Endothelial cell of umbilical vein (primary cell): ENCODE measurements around the gene CALCOCO1. TPM values are rescaled to one million over a fixed set of nuclear protein-coding genes. Genes with fewer than 3 reads are reported as not detected.

Experiments used
- BruUV-seq: library from RNA; stranded (reverse); fragments of 400-500 nt; replicated peaks from 2 replicates; lab custom pipeline; 2021; lab: Mats Ljungman, UMichigan
- CTCF ChIA-PET: fragments of 300-600, 350-600 bp; sonication (Branson Sonifier 250); formaldehyde crosslinking; loops from one replicate; lab custom pipeline; 2021; ENCODE audit warnings: antibody characterized with exemption, inconsistent platforms; lab: Charles Lee
- POLR2A ChIA-PET: fragments of 300-600, 350-600 bp; sonication (Branson Sonifier 250); formaldehyde crosslinking; loops from one replicate; lab custom pipeline; 2021; ENCODE audit warnings: antibody characterized with exemption, inconsistent platforms; lab: Charles Lee
- DNase-seq: peaks from one replicate; pipeline ENCODE4 v3.0.0-alpha.2; 2011; ENCODE audit warnings: low read depth, low spot score
- FAIRE-seq: peaks from 2 replicates; lab custom pipeline; 2011; peaks lifted over from hg19 to GRCh38; lab: Jason Lieb, UNC
- H2AFZ ChIP-seq: 2 replicates; pipeline ENCODE4 v1.6.0; 2012; ENCODE audit warnings: low read depth, low read length, control low read depth, inconsistent platforms
- H3K27ac ChIP-seq: 2 replicates; pipeline ENCODE4 v1.5.1; 2011; ENCODE audit warnings: low read depth, mild to moderate bottlenecking, control low read depth, low read length, moderate library complexity; ENCODE audit not compliant: insufficient read depth
- H3K27me3 ChIP-seq, 2 experiments: 2 replicates each; pipeline versions ENCODE4 v1.6.0 to v1.6.1; 2011; ENCODE audit warnings: low read length in 2 of 2, mixed read lengths in 1 of 2; ENCODE audit not compliant: control insufficient read depth in 2 of 2, insufficient read depth in 2 of 2
- H3K36me3 ChIP-seq, 2 experiments: 2 replicates in 1 of 2; 3 replicates in 1 of 2; pipeline ENCODE4 v1.5.1; 2011; ENCODE audit warnings: low read length in 2 of 2, mild to moderate bottlenecking in 1 of 2, moderate library complexity in 1 of 2; ENCODE audit not compliant: control insufficient read depth in 2 of 2, insufficient read depth in 2 of 2; ENCODE audit errors: extremely low read depth in 1 of 2
- H3K4me1 ChIP-seq: 3 replicates; pipeline ENCODE4 v1.5.1; 2011; ENCODE audit warnings: mild to moderate bottlenecking, low read length; ENCODE audit not compliant: control insufficient read depth, insufficient read depth; ENCODE audit errors: extremely low read depth
- H3K4me2 ChIP-seq: 2 replicates; pipeline ENCODE4 v1.6.1; 2011; ENCODE audit warnings: low read length, control low read depth, mixed read lengths; ENCODE audit not compliant: insufficient read depth
- H3K4me3 ChIP-seq, 3 experiments: fragments of 200-600 bp in 1 of 3; sonication (generic), shearing (Covaris generic) in 1 of 3; replicated peaks in 1 of 3; 2 replicates each; pipeline ENCODE4 v1.5.1; 2011 to 2016; ENCODE audit warnings: control low read depth in 3 of 3, low read length in 3 of 3, mild to moderate bottlenecking in 2 of 3, inconsistent platforms in 1 of 3, low read depth in 1 of 3, moderate library complexity in 1 of 3; ENCODE audit not compliant: insufficient read depth in 1 of 3
- H3K79me2 ChIP-seq: 2 replicates; pipeline ENCODE4 v1.6.0; 2012; ENCODE audit warnings: low read length, inconsistent platforms; ENCODE audit not compliant: control insufficient read depth, insufficient read depth
- H3K9ac ChIP-seq: replicated peaks from 2 replicates; pipeline ENCODE3; 2011; ENCODE audit warnings: low read length, control low read depth; ENCODE audit not compliant: insufficient read depth; ENCODE audit errors: extremely low read depth
- H3K9me1 ChIP-seq: replicated peaks from 3 replicates; pipeline ENCODE4 v1.6.0; 2011; ENCODE audit warnings: mild to moderate bottlenecking, low read length; ENCODE audit not compliant: control insufficient read depth, insufficient read depth; ENCODE audit errors: extremely low read depth
- H3K9me3 ChIP-seq: replicated peaks from 2 replicates; pipeline ENCODE4 v1.5.1; 2012; ENCODE audit warnings: low read length, inconsistent platforms; ENCODE audit not compliant: control insufficient read depth, insufficient read depth
- H4K20me1 ChIP-seq: replicated peaks from 2 replicates; pipeline ENCODE3; 2011; ENCODE audit warnings: mild to moderate bottlenecking, low read length; ENCODE audit not compliant: control insufficient read depth, insufficient read depth; ENCODE audit errors: extremely low read depth
- EZH2 ChIP-seq: IDR thresholded peaks from 2 replicates; pipeline ENCODE4 v1.6.1; 2012; ENCODE audit warnings: borderline replicate concordance, low read depth, mild to moderate bottlenecking, moderate library complexity, low read length, inconsistent platforms; ENCODE audit not compliant: severe bottlenecking
- FOS ChIP-seq: IDR thresholded peaks from 2 replicates; pipeline ENCODE4 v1.6.1; 2011; ENCODE audit warnings: mild to moderate bottlenecking, low read length, moderate library complexity, borderline replicate concordance; ENCODE audit not compliant: insufficient read depth
- GATA2 ChIP-seq: IDR thresholded peaks from 2 replicates; pipeline ENCODE4 v1.7.0; 2011; ENCODE audit warnings: low read depth, mild to moderate bottlenecking, moderate library complexity, mixed read lengths, low read length; ENCODE audit not compliant: insufficient read length, insufficient read depth
- JUN ChIP-seq: IDR thresholded peaks from 2 replicates; pipeline ENCODE4 v1.6.1; 2011; ENCODE audit warnings: borderline replicate concordance, low read depth; ENCODE audit not compliant: insufficient read length, insufficient read depth
- MYC ChIP-seq: IDR thresholded peaks from one replicate; pipeline ENCODE4 v1.6.1; 2011; ENCODE audit warnings: mild to moderate bottlenecking, low read depth, low read length
- POLR2A ChIP-seq: IDR thresholded peaks from 2 replicates; pipeline ENCODE4 v1.6.1; 2012; ENCODE audit warnings: low read depth, mild to moderate bottlenecking, control low read depth, low read length
- POLR2AphosphoS5 ChIP-seq: IDR thresholded peaks from 2 replicates; pipeline ENCODE4 v1.6.1; 2012; ENCODE audit warnings: low read depth, mild to moderate bottlenecking, control low read depth, low read length, moderate library complexity; ENCODE audit not compliant: insufficient read depth
- dilution Hi-C: fragments of 300-500 bp; cut with MboI; formaldehyde crosslinking; loops from one replicate; pipeline ENCODE4 v1.15.0; 2019; ENCODE audit warnings: low sequenced_read_pairs; ENCODE audit not compliant: extremely low pct_ligation_motif_present
- intact Hi-C: fragments of 100-400 bp; cut with micrococcal nuclease; formaldehyde crosslinking; loops from one replicate; pipeline ENCODE4 v1.10.0; 2022
- polyA plus RNA-seq, 4 experiments: library from polyadenylated mRNA; depleted of rRNA in 3 of 4; stranded (reverse) in 3 of 4; unstranded in 1 of 4; fragments of >200 nt; gene quantifications; 2 replicates each; pipeline versions ENCODE4 v1.2.1 to v1.2.3, GENCODE V29; 2011 to 2012; ENCODE audit warnings: missing spikeins in 1 of 4
- total RNA-seq: library from RNA; stranded (reverse); gene quantifications from 2 replicates; pipeline ENCODE4 v1.2.3, GENCODE V29; 2021
- TF ChIP-seq, protein P1 (sequence below), 2 donors: IDR thresholded peaks; 1 replicate in 1 of 2; 2 replicates in 1 of 2; pipeline ENCODE4 v1.5.1; 2011; ENCODE audit warnings: low read length in 2 of 2, mild to moderate bottlenecking in 2 of 2, moderate library complexity in 2 of 2, control low read depth in 1 of 2, inconsistent platforms in 1 of 2, low read depth in 1 of 2; ENCODE audit not compliant: insufficient read depth in 1 of 2; ENCODE audit errors: extremely low read depth in 1 of 2
- TF ChIP-seq, protein P2 (sequence below): IDR thresholded peaks from 2 replicates; pipeline ENCODE4 v1.6.1; 2011; ENCODE audit not compliant: insufficient read depth, insufficient read length

Gene CALCOCO1
- total and polyA plus RNA-seq, 2 donors (not counting 3 experiments of a cell fraction or from before 2014, with no cell fraction given), result 70.9 to 135 TPM

DNA sequence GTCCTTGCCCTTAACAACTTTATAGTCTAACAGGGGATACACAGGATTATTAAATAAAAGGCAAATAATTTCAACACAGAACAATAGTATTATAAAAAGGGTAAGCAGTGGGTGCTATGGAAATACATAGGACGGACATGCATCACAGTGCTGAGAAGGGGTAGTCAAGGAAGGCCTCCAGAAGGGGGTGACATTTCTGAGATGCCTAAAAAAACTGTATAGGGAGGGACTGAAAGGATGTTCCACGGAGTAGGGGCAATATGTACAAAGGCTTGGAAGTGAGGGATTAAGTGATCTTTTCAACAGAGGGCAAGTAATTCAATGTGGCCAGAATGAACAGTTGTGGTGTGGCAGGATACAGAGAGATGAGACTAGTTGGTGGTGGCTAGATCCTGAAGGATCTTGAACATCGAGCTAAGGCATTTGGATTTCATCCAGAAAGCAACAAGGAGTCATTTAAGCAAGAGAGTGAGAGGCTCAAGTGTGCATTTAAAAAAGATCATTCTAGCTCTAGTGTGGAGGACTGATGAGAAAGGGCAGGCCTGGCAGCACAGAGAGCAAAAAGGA is 42.5 kb downstream of the CALCOCO1 start:
- H4K20me1 ChIP-seq, result no peaks in the 10 kb centered on the region
- no peaks in the 10 kb centered on the region for H3K36me3 ChIP-seq
- H3K4me3 ChIP-seq, result no peak overlapping the region
- H3K9me1 ChIP-seq, result no peaks in the 10 kb centered on the region
- intact Hi-C loops (no loop called here), dilution Hi-C loops (no loop called here)
- FAIRE-seq (no peak), DNase-seq (no peak)
- H3K9me3 ChIP-seq, result no peaks in the 10 kb centered on the region
- H3K9ac ChIP-seq, result no peak overlapping the region
- ChIA-PET POLR2A (no interaction called here), CTCF (interaction anchor here (1.1 to 2.1 kb wide), 2 partner anchors 9 to 62 kb away, joined by 3 to 7 read pairs; partner anchors contain the start of gene ATP5MC2)
- H3K4me2 ChIP-seq, result no peak overlapping the region
- H2AFZ ChIP-seq, result no peak overlapping the region
- BruUV-seq, result no TSS peak
- H3K27ac ChIP-seq, result no peak overlapping the region
- no peaks in the 10 kb centered on the region for H3K4me1 ChIP-seq
- TF ChIP-seq POLR2AphosphoS5, result no peak
- TF ChIP-seq, protein P1, sequence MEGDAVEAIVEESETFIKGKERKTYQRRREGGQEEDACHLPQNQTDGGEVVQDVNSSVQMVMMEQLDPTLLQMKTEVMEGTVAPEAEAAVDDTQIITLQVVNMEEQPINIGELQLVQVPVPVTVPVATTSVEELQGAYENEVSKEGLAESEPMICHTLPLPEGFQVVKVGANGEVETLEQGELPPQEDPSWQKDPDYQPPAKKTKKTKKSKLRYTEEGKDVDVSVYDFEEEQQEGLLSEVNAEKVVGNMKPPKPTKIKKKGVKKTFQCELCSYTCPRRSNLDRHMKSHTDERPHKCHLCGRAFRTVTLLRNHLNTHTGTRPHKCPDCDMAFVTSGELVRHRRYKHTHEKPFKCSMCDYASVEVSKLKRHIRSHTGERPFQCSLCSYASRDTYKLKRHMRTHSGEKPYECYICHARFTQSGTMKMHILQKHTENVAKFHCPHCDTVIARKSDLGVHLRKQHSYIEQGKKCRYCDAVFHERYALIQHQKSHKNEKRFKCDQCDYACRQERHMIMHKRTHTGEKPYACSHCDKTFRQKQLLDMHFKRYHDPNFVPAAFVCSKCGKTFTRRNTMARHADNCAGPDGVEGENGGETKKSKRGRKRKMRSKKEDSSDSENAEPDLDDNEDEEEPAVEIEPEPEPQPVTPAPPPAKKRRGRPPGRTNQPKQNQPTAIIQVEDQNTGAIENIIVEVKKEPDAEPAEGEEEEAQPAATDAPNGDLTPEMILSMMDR (IDR thresholded peaks at IDR 0.05; ENCODE audit: extremely low read depth in 1 of 2, insufficient read depth in 1 of 2, low read depth in 1 of 2, low read length in 2 of 2), result no peak
- TF ChIP-seq FOS, result no peak
- peaks cover 5 to 8% of the 10 kb centered on the region in 2 experiments for H3K27me3 ChIP-seq
- H3K79me2 ChIP-seq, result no peaks in the 10 kb centered on the region

DNA sequence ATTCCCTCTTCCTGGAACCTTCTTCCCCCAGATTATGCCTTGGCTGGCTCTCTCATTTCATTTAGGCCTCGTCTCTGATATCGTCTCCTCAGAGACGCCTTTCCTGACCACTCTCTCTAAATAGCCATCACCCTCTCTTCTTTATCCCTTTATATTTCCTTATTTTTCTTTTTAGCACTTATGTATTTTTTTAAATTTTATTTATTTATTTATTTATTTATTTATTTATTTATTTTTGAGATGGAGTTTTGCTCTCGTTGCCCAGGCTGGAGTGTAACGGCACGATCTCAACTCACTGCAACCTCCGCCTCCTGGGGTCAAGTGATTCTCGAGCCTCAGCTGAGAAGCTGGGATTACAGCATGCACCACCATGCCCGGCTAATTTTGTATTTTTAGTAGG is 43.3 kb downstream of the CALCOCO1 start:
- dilution Hi-C loops, result no loop called here
- Histone ChIP-seq H3K4me3 (no peak overlapping the region), H4K20me1 (no peaks in the 10 kb centered on the region), H3K9ac (no peak overlapping the region), H3K9me3 (no peaks in the 10 kb centered on the region), H3K9me1 (no peaks in the 10 kb centered on the region), H3K27ac (no peak overlapping the region), H3K27me3 (peaks cover 5 to 8% of the 10 kb centered on the region in 2 experiments), H3K79me2 (no peaks in the 10 kb centered on the region), H3K4me2 (no peak overlapping the region), H3K4me1 (no peaks in the 10 kb centered on the region), H2AFZ (no peak overlapping the region), H3K36me3 (no peaks in the 10 kb centered on the region)
- no TSS peak for BruUV-seq
- intact Hi-C loops, result no loop called here
- ChIA-PET CTCF (interaction anchor here (1.1 kb wide), 1 partner anchor 8 kb away, joined by 3 read pairs; the partner anchor contains the start of gene ATP5MC2), POLR2A (no interaction called here)
- FAIRE-seq (no peak), DNase-seq (no peak)
- TF ChIP-seq MYC (no peak), POLR2AphosphoS5 (no peak), POLR2A (no peak), JUN (no peak), EZH2 (no peak), GATA2 (no peak)
- TF ChIP-seq, protein P1 (IDR thresholded peaks at IDR 0.05; ENCODE audit: extremely low read depth in 1 of 2, insufficient read depth in 1 of 2, low read depth in 1 of 2, low read length in 2 of 2), result no peak
- TF ChIP-seq, protein P2, sequence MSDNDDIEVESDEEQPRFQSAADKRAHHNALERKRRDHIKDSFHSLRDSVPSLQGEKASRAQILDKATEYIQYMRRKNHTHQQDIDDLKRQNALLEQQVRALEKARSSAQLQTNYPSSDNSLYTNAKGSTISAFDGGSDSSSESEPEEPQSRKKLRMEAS, result no peak
